ENCODE data around the gene ZNF860. TPM values are rescaled to one million over a fixed set of nuclear protein-coding genes. Genes with fewer than 3 reads are reported as not detected.

Gene ZNF860
- total RNA-seq, 1 donor from 2014 or later: 2.0 TPM

DNA sequence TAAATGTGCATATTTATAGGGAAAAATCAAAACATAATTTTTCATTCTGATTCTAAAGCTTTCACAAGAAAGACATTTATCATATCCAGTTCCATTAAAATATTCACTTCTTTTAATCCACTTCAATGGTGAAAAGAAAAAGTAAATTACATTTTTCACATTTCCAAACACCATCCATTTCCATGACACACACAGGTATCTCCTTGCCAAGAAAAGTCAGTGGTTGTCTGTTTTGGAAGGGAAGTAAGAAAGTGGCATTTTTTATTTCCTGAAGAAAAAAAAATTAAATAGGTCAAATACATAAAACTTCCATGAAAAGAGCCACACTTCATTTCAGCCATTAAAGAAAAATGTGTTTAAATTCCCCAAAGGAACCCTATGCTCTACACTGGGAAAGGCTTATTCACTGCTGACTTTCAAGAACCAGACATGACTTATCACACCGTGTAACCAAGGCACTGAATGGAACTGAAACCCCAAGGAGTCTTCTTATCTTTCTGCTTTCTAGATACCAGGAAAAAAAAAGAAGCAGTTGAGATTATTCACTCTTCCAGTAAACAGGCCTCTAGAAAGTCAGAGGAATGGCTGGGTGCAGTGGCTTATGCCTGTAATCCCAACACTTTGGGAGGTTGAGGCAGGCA lies 45.0 kb upstream of the ZNF860 start:
- no peak for DNase-seq (ENCODE audit: extremely low spot score in 2 of 2)
- Histone ChIP-seq H3K9me3 (no peaks in the 10 kb centered on the region), H3K4me1 (peaks cover 32% of the 10 kb centered on the region), H3K4me3 (no peak overlapping the region), H3K27ac (no peak overlapping the region), H3K36me3 (no peaks in the 10 kb centered on the region), H3K27me3 (no peaks in the 10 kb centered on the region)
- TF ChIP-seq POLR2AphosphoS5 (IDR thresholded peaks at IDR 0.05; ENCODE audit: insufficient read depth in 1 of 2, low read depth in 1 of 2): no peak
- TF ChIP-seq, protein P1, sequence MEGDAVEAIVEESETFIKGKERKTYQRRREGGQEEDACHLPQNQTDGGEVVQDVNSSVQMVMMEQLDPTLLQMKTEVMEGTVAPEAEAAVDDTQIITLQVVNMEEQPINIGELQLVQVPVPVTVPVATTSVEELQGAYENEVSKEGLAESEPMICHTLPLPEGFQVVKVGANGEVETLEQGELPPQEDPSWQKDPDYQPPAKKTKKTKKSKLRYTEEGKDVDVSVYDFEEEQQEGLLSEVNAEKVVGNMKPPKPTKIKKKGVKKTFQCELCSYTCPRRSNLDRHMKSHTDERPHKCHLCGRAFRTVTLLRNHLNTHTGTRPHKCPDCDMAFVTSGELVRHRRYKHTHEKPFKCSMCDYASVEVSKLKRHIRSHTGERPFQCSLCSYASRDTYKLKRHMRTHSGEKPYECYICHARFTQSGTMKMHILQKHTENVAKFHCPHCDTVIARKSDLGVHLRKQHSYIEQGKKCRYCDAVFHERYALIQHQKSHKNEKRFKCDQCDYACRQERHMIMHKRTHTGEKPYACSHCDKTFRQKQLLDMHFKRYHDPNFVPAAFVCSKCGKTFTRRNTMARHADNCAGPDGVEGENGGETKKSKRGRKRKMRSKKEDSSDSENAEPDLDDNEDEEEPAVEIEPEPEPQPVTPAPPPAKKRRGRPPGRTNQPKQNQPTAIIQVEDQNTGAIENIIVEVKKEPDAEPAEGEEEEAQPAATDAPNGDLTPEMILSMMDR (IDR thresholded peaks at IDR 0.05): no peak
- TF ChIP-seq POLR2A (IDR thresholded peaks at IDR 0.05): no peak
- intact Hi-C loops (cut with DNase I): no loop called here

DNA sequence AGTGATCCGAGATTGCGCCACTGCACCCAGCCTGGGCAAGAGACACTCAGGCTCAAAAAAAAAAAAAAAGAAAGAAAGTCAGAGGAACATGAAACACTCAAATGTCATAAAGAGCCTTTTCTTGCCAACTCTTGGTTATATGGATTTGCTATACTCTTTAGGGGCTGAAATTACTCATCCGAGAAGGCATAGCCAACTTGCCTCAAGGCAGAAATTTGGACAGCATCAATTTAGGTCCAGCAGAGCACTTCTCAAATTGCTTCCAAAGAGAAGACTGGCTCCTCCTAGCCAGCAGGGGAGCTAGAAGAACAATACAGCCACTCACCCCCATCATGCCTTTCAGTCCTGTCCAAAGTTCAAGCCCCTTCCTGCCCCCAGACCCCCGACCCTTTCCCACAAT lies 44.3 kb upstream of the ZNF860 start:
- Histone ChIP-seq H3K36me3 (no peaks in the 10 kb centered on the region), H3K4me1 (peaks cover 34% of the 10 kb centered on the region), H3K27ac (no peak overlapping the region), H3K27me3 (no peaks in the 10 kb centered on the region), H3K4me3 (no peak overlapping the region), H3K9me3 (no peaks in the 10 kb centered on the region)
- intact Hi-C loops (cut with DNase I): no loop called here
- TF ChIP-seq POLR2A (IDR thresholded peaks at IDR 0.05): no peak
- TF ChIP-seq, protein P1 (IDR thresholded peaks at IDR 0.05): no peak
- no peak for TF ChIP-seq POLR2AphosphoS5 (IDR thresholded peaks at IDR 0.05; ENCODE audit: insufficient read depth in 1 of 2, low read depth in 1 of 2)
- no peak for DNase-seq (ENCODE audit: extremely low spot score in 2 of 2)

DNA sequence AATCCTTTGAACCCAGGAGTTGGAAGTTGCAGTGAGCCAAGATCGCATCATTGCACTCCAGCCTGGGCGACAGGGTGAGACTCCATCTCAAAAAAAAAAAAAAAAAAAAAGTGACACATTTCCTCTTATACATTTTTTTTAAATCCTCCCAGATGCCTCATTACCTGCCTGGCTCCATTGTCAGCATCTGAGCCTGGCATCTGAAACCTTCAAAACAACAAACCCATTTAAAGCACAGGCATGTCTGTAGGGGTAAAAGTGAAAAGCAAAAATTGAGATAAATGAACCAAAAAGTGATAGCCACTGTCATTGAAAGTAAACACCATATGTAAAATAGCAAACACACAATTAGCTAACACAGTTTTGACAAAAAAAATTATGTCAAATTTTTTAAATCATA lies 39.1 kb upstream of the ZNF860 start:
- H3K27ac ChIP-seq: no peak overlapping the region
- intact Hi-C loops (cut with DNase I): no loop called here
- no peaks in the 10 kb centered on the region for H3K36me3 ChIP-seq
- H3K4me3 ChIP-seq: no peak overlapping the region
- peaks cover 27% of the 10 kb centered on the region for H3K4me1 ChIP-seq
- DNase-seq (ENCODE audit: extremely low spot score in 2 of 2): no peak
- no peaks in the 10 kb centered on the region for H3K9me3 ChIP-seq
- TF ChIP-seq POLR2AphosphoS5 (IDR thresholded peaks at IDR 0.05; ENCODE audit: insufficient read depth in 1 of 2, low read depth in 1 of 2) (no peak), POLR2A (IDR thresholded peaks at IDR 0.05) (no peak)
- TF ChIP-seq, protein P1 (IDR thresholded peaks at IDR 0.05): no peak
- no peaks in the 10 kb centered on the region for H3K27me3 ChIP-seq

- no peaks in the 10 kb centered on the region for H3K36me3 ChIP-seq
- intact Hi-C loops (cut with DNase I): no loop called here
- TF ChIP-seq POLR2AphosphoS5 (IDR thresholded peaks at IDR 0.05; ENCODE audit: insufficient read depth in 1 of 2, low read depth in 1 of 2): no peak
- TF ChIP-seq, protein P1 (IDR thresholded peaks at IDR 0.05): no peak
- no peak for TF ChIP-seq POLR2A (IDR thresholded peaks at IDR 0.05)
- H3K9me3 ChIP-seq: no peaks in the 10 kb centered on the region
- H3K27me3 ChIP-seq: no peaks in the 10 kb centered on the region
- no peak overlapping the region for H3K27ac ChIP-seq
- no peak overlapping the region for H3K4me3 ChIP-seq
- DNase-seq (ENCODE audit: extremely low spot score in 2 of 2): no peak
- peaks cover 29% of the 10 kb centered on the region for H3K4me1 ChIP-seq
Measured at GRCh38 chr3:31943041-31943440, 38.5 kb upstream of the ZNF860 start.

GRCh38 chr3:31945738-31946052 lies 35.9 kb upstream of the ZNF860 start:
- H3K27ac ChIP-seq: no peak overlapping the region
- no peaks in the 10 kb centered on the region for H3K27me3 ChIP-seq
- H3K4me3 ChIP-seq: no peak overlapping the region
- no peaks in the 10 kb centered on the region for H3K36me3 ChIP-seq
- intact Hi-C loops (cut with DNase I): no loop called here
- peaks cover 32% of the 10 kb centered on the region for H3K4me1 ChIP-seq
- no peak for DNase-seq (ENCODE audit: extremely low spot score in 2 of 2)
- TF ChIP-seq, protein P1 (IDR thresholded peaks at IDR 0.05): no peak
- TF ChIP-seq POLR2A (IDR thresholded peaks at IDR 0.05) (no peak), POLR2AphosphoS5 (IDR thresholded peaks at IDR 0.05; ENCODE audit: insufficient read depth in 1 of 2, low read depth in 1 of 2) (no peak)
- no peaks in the 10 kb centered on the region for H3K9me3 ChIP-seq
